Activated CD8-positive, alpha-beta memory T cell treated with anti-CD3 and anti-CD28 coated beads for 48 hours (primary cell): ENCODE data around the gene PPP2R5E.
"Not testable (repeated sequence)": the region's sequence is repeated elsewhere in the genome, so short reads cannot be mapped to it uniquely, and the experiment has no call there.

Experiments used
- DNase-seq, 3 experiments: peaks; one replicate each; pipeline ENCODE4 v3.0.0-alpha.2; 2020; ENCODE audit warnings: low read depth in 2 of 3, low spot score in 2 of 3

Gene PPP2R5E

GRCh38 chr14:63522511-63522910, 20.7 kb downstream of the PPP2R5E start:
- DNase-seq = not testable (repeated sequence)

- DNase-seq = no peak
These were observed 25.8 kb downstream of the PPP2R5E start for GRCh38 chr14:63517354-63517753.

- no peak for DNase-seq
These were observed 27.9 kb downstream of the PPP2R5E start for GRCh38 chr14:63515240-63515639.

GRCh38 chr14:63513756-63514155, 29.4 kb downstream of the PPP2R5E start:
- no peak for DNase-seq

- DNase-seq = no peak
These were observed 30.3 kb downstream of the PPP2R5E start for GRCh38 chr14:63512861-63513260.

- no peak for DNase-seq
These were observed 32.6 kb downstream of the PPP2R5E start for GRCh38 chr14:63510538-63510937.

- no peak for DNase-seq
These were observed 35.1 kb downstream of the PPP2R5E start for GRCh38 chr14:63508033-63508432.

GRCh38 chr14:63504648-63505047, 38.5 kb downstream of the PPP2R5E start:
- DNase-seq = no peak

GRCh38 chr14:63501429-63501828, 41.7 kb downstream of the PPP2R5E start:
- DNase-seq = no peak

- no peak for DNase-seq
These were observed 43.4 kb downstream of the PPP2R5E start for GRCh38 chr14:63499701-63500250.

GRCh38 chr14:63496837-63497400, 46.3 kb downstream of the PPP2R5E start:
- no peak for DNase-seq

GRCh38 chr14:63493246-63493645, 49.9 kb downstream of the PPP2R5E start:
- no peak for DNase-seq

- no peak for DNase-seq
These were observed 50.8 kb downstream of the PPP2R5E start for GRCh38 chr14:63492391-63492790.

GRCh38 chr14:63487724-63488123, 55.5 kb downstream of the PPP2R5E start:
- no peak for DNase-seq

- DNase-seq = no peak
These were observed 56.4 kb downstream of the PPP2R5E start for GRCh38 chr14:63486738-63487137.

- DNase-seq = no peak
These were observed 59.9 kb downstream of the PPP2R5E start for GRCh38 chr14:63483315-63483714.

- no peak for DNase-seq
These were observed 62.6 kb downstream of the PPP2R5E start for GRCh38 chr14:63480599-63480998.

- no peak for DNase-seq
These were observed 64.7 kb downstream of the PPP2R5E start for GRCh38 chr14:63478437-63478852.

- no peak for DNase-seq
These were observed 65.2 kb downstream of the PPP2R5E start for GRCh38 chr14:63478010-63478409.

GRCh38 chr14:63477556-63477955, 65.6 kb downstream of the PPP2R5E start:
- no peak for DNase-seq

- no peak for DNase-seq
These were observed 67.4 kb downstream of the PPP2R5E start for GRCh38 chr14:63475761-63476160.

- DNase-seq = no peak
These were observed 68.3 kb downstream of the PPP2R5E start for GRCh38 chr14:63474844-63475243.

GRCh38 chr14:63474111-63474510, 69.1 kb downstream of the PPP2R5E start:
- no peak for DNase-seq
